NB4 (cell line): ENCODE results near the gene ZNF566.

Source experiments
- POLR2A ChIP-seq: IDR thresholded peaks from 2 replicates; pipeline ENCODE4 v1.6.1; 2011; ENCODE audit warnings: mild to moderate bottlenecking; ENCODE audit not compliant: insufficient read length; ENCODE audit errors: extremely low read depth
- TF ChIP-seq, protein P1 (sequence below): IDR thresholded peaks from one replicate; pipeline ENCODE4 v1.5.1; 2012; ENCODE audit warnings: low read depth, low read length

DNA sequence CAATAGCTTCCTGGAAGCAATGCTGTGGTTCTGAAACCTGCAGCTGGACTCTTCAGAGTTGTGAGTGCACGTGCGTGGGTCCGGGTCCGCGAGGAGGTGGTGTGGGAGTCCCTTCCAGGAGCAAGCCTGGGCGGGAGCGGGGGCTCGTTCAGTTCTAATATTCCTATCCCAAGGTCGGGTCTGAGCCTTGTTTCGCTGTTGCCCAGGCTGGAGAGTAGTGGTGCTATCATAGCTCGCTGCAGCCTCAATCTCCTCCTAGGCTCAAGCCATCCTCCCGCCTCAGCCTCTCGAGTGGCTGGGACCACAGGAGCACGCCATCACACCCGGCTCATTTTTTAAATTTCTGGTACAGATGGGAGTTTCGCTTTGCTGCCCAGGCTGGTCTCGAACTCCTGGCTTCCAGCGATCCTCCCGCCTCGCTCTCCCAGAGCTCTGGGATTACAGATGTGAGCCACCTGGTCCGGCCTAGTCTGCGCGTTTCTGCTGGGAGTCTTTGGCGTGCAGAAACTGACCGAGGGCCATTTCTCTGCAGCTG lies 71.5 kb downstream of the ZNF566 start:
- TF ChIP-seq POLR2A, result no peak
- TF ChIP-seq, protein P1, sequence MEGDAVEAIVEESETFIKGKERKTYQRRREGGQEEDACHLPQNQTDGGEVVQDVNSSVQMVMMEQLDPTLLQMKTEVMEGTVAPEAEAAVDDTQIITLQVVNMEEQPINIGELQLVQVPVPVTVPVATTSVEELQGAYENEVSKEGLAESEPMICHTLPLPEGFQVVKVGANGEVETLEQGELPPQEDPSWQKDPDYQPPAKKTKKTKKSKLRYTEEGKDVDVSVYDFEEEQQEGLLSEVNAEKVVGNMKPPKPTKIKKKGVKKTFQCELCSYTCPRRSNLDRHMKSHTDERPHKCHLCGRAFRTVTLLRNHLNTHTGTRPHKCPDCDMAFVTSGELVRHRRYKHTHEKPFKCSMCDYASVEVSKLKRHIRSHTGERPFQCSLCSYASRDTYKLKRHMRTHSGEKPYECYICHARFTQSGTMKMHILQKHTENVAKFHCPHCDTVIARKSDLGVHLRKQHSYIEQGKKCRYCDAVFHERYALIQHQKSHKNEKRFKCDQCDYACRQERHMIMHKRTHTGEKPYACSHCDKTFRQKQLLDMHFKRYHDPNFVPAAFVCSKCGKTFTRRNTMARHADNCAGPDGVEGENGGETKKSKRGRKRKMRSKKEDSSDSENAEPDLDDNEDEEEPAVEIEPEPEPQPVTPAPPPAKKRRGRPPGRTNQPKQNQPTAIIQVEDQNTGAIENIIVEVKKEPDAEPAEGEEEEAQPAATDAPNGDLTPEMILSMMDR, result no peak
